Aorta (tissue), 5 donors: Measurements from ENCODE around the gene SRC. TPM values are rescaled to one million over a fixed set of nuclear protein-coding genes. Genes with fewer than 3 reads are reported as not detected.

Experiments used
- ATAC-seq: fragments of 200-7000 bp; cut with Tn5 transposase; one replicate; pipeline ENCODE4 v1.9.1; 2022; ENCODE audit warnings: moderate library complexity; ENCODE audit not compliant: low FRiP score
- DNase-seq, 2 donors: peaks; one replicate each; pipeline ENCODE4 v3.0.0-alpha.2; 2020
- H3K27ac ChIP-seq, 2 donors: one replicate each; pipeline ENCODE4 v1.5.1; 2013; ENCODE audit warnings: low read length in 2 of 2, mild to moderate bottlenecking in 2 of 2, moderate library complexity in 2 of 2, control low read depth in 1 of 2, inconsistent platforms in 1 of 2, low read depth in 1 of 2
- H3K27me3 ChIP-seq, 2 donors: one replicate each; pipeline ENCODE4 v1.6.1; 2013; ENCODE audit warnings: control low read depth in 1 of 2, low read length in 1 of 2, mild to moderate bottlenecking in 1 of 2, moderate library complexity in 1 of 2; ENCODE audit not compliant: insufficient read depth in 2 of 2, control insufficient read depth in 1 of 2
- H3K36me3 ChIP-seq, 2 donors: one replicate each; pipeline ENCODE4 v1.6.1; 2013; ENCODE audit warnings: control low read depth in 1 of 2, low read length in 1 of 2, mild to moderate bottlenecking in 1 of 2; ENCODE audit not compliant: insufficient read depth in 2 of 2, control insufficient read depth in 1 of 2
- H3K4me1 ChIP-seq, 2 donors: one replicate each; pipeline ENCODE4 v1.6.1; 2013; ENCODE audit warnings: low read length in 2 of 2, control low read depth in 1 of 2, mild to moderate bottlenecking in 1 of 2, moderate library complexity in 1 of 2; ENCODE audit not compliant: insufficient read depth in 2 of 2, control insufficient read depth in 1 of 2
- H3K4me3 ChIP-seq, 2 donors: one replicate each; pipeline ENCODE4 v1.5.1; 2013; ENCODE audit warnings: low read length in 2 of 2, control low read depth in 1 of 2, mild to moderate bottlenecking in 1 of 2
- H3K9me3 ChIP-seq: one replicate; pipeline ENCODE4 v1.6.1; 2013; ENCODE audit warnings: mild to moderate bottlenecking, low read length; ENCODE audit not compliant: control insufficient read depth
- WGBS, 2 donors: extraction: QIAGEN DNeasy Blood & Tissue Kit; methylation state at CpG; one replicate each; pipeline ENCODE4 v1.1.7; 2013; 5-methylcytosine and 5-hydroxymethylcytosine counted together
- intact Hi-C, 2 donors: fragments of 100-400 bp; cut with DNase I; formaldehyde crosslinking; loops; one replicate each; pipeline versions ENCODE4 v1.14.2 to v1.15.0; 2022
- polyA plus RNA-seq, 2 donors: library from polyadenylated mRNA; stranded (reverse); fragments of 200-250 nt; gene quantifications; one replicate each; pipeline ENCODE4 v1.2.3, GENCODE V29; 2013
- total RNA-seq, 2 donors: library from RNA; stranded (reverse); fragmentation: NEBNext Ultra II Directional; extraction: Animal tissue kit (Norgen Biotek cat#: 25700); gene quantifications; one replicate each; pipeline ENCODE4 v1.2.1, GENCODE V29; 2021
- donor health status: healthy with polysubstance abuse.
- donor health status: Bipolar disorder and iron deficiency.
- donor health status: DM: no; HTN: no; CAD: no.
- donor health status: DM: no; HTN: no; CAD: no.
- donor health status: DM: yes; HTN: yes; CAD: no.

The SRC gene
- total and polyA plus RNA-seq, 4 donors: 16.7 to 72.4 (median 41.2) TPM

GRCh38 chr20:37389241-37389747 lies 43.4 kb downstream of the SRC start:
- Histone ChIP-seq H3K4me1 (no peaks in the 10 kb centered on the region), H3K4me3 (no peak overlapping the region), H3K27ac (no peak overlapping the region), H3K27me3 (no peaks in the 10 kb centered on the region), H3K9me3 (no peaks in the 10 kb centered on the region), H3K36me3 (peaks cover 0 to 5% of the 10 kb centered on the region in 2 donors)
- peak in 1 of 2 donors; percentile 25 for DNase-seq
- no peak for ATAC-seq
- 53 to 55% methylated on average over 12 of the region's 12 CpGs for WGBS, 2 donors
- intact Hi-C loops: loop anchor here in 1 of 2 donors (5.0 kb wide), 1 partner anchor 102 kb away; the partner anchor contains the start of gene MANBAL

- intact Hi-C loops: loop anchor here (5.0 kb wide), 3 partner anchors 103 to 142 kb away; partner anchors contain the start of genes BLCAP (in 1 of the 2) and MANBAL (in 1 of the 2)
- H3K9me3 ChIP-seq: no peaks in the 10 kb centered on the region
- H3K4me3 ChIP-seq: no peak overlapping the region
- no peak overlapping the region for H3K27ac ChIP-seq
- ATAC-seq: no peak
- H3K4me1 ChIP-seq: no peaks in the 10 kb centered on the region
- 95 to 96% methylated on average over 6 of the region's 6 CpGs for WGBS, 2 donors
- peak in 1 of 2 donors; percentile 9 for DNase-seq
- peaks cover 0 to 5% of the 10 kb centered on the region in 2 donors for H3K36me3 ChIP-seq
- H3K27me3 ChIP-seq: no peaks in the 10 kb centered on the region
These were observed 43.9 kb downstream of the SRC start for GRCh38 chr20:37389844-37390275.

- peaks cover 0 to 5% of the 10 kb centered on the region in 2 donors for H3K36me3 ChIP-seq
- no peaks in the 10 kb centered on the region for H3K27me3 ChIP-seq
- 84 to 89% methylated on average over 9 of the region's 9 CpGs for WGBS, 2 donors
- no peak overlapping the region for H3K27ac ChIP-seq
- ATAC-seq: no peak
- no peaks in the 10 kb centered on the region for H3K4me1 ChIP-seq
- no peak overlapping the region for H3K4me3 ChIP-seq
- DNase-seq: peak in 1 of 2 donors; percentile 36
- intact Hi-C loops: loop anchor here (5.0 kb wide), 2 partner anchors 137 to 142 kb away; partner anchors contain the start of gene BLCAP (in 1 of the 2)
- no peaks in the 10 kb centered on the region for H3K9me3 ChIP-seq
These were observed 44.6 kb downstream of the SRC start for GRCh38 chr20:37390503-37390890.

GRCh38 chr20:37390891-37391525 lies 45.1 kb downstream of the SRC start:
- ATAC-seq (no peak), DNase-seq (peak; percentile 58 to 78)
- intact Hi-C loops: loop anchor here (5.0 kb wide), 2 partner anchors 136 to 141 kb away; partner anchors contain the start of gene BLCAP (in 1 of the 2)
- peaks cover 0 to 3% of the 10 kb centered on the region in 2 donors for H3K36me3 ChIP-seq
- H3K9me3 ChIP-seq: no peaks in the 10 kb centered on the region
- no peak overlapping the region for H3K4me3 ChIP-seq
- H3K4me1 ChIP-seq: no peaks in the 10 kb centered on the region
- no peaks in the 10 kb centered on the region for H3K27me3 ChIP-seq
- WGBS, 2 donors: 29 to 35% methylated on average over 12 of the region's 12 CpGs
- H3K27ac ChIP-seq: no peak overlapping the region

- 87 to 91% methylated on average over 14 to 16 of the region's 16 CpGs for WGBS, 2 donors
- Histone ChIP-seq H3K27ac (no peak overlapping the region), H3K4me3 (no peak overlapping the region), H3K27me3 (no peaks in the 10 kb centered on the region), H3K4me1 (no peaks in the 10 kb centered on the region), H3K36me3 (no peaks in the 10 kb centered on the region), H3K9me3 (no peaks in the 10 kb centered on the region)
- no peak for ATAC-seq
- DNase-seq: peak; percentile 33 to 60
- intact Hi-C loops: loop anchor here (5.0 kb wide), 2 partner anchors 135 to 140 kb away; partner anchors contain the start of gene BLCAP (in 1 of the 2)
These were observed 46.7 kb downstream of the SRC start for GRCh38 chr20:37392441-37393195.

GRCh38 chr20:37393196-37393862 lies 47.4 kb downstream of the SRC start:
- intact Hi-C loops: loop anchor here (5.0 kb wide), 2 partner anchors 134 to 139 kb away; partner anchors contain the start of gene BLCAP (in 1 of the 2)
- peak; percentile 66 to 77 for DNase-seq

GRCh38 chr20:37393863-37394542 lies 48.1 kb downstream of the SRC start:
- H3K9me3 ChIP-seq: no peaks in the 10 kb centered on the region
- WGBS, 2 donors: 68 to 73% methylated on average over 21 to 22 of the region's 22 CpGs
- ATAC-seq (no peak), DNase-seq (peak in 1 of 2 donors; percentile 71)
- no peak overlapping the region for H3K27ac ChIP-seq
- intact Hi-C loops: loop anchor here (5.0 kb wide), 2 partner anchors 133 to 138 kb away; partner anchors contain the start of gene BLCAP (in 1 of the 2)
- no peaks in the 10 kb centered on the region for H3K36me3 ChIP-seq
- no peaks in the 10 kb centered on the region for H3K27me3 ChIP-seq
- no peaks in the 10 kb centered on the region for H3K4me1 ChIP-seq
- H3K4me3 ChIP-seq: no peak overlapping the region

More at GRCh38 chr20:37393196-37393862, 47.4 kb downstream of the SRC start:
- Histone ChIP-seq H3K4me1 (no peaks in the 10 kb centered on the region), H3K27ac (no peak overlapping the region), H3K27me3 (no peaks in the 10 kb centered on the region), H3K4me3 (no peak overlapping the region), H3K36me3 (no peaks in the 10 kb centered on the region), H3K9me3 (no peaks in the 10 kb centered on the region)
- WGBS, 2 donors: 24% methylated on average over 10 to 11 of the region's 11 CpGs
- ATAC-seq: peak; percentile 40
